Liver (tissue), 9 donors: ENCODE data around the gene IFI27L1. TPM values are rescaled to one million over a fixed set of nuclear protein-coding genes. Genes with fewer than 3 reads are reported as not detected.

Source experiments
- DNase-seq: peaks from one replicate; pipeline ENCODE4 v3.0.0-alpha.2; 2017; ENCODE audit warnings: low spot score
- H3K27ac ChIP-seq, 2 donors: one replicate each; pipeline ENCODE4 v1.7.0; 2013; ENCODE audit warnings: inconsistent platforms in 2 of 2, low read length in 2 of 2, control low read depth in 1 of 2, low read depth in 1 of 2, mild to moderate bottlenecking in 1 of 2
- H3K27me3 ChIP-seq, 4 donors: one replicate each; pipeline versions ENCODE4 v1.6.1 to v1.7.0; 2013; ENCODE audit warnings: low read length in 3 of 4, inconsistent platforms in 1 of 4, mild to moderate bottlenecking in 1 of 4, moderate library complexity in 1 of 4; ENCODE audit not compliant: control insufficient read depth in 4 of 4, insufficient read depth in 4 of 4
- H3K36me3 ChIP-seq, 4 donors: one replicate each; pipeline versions ENCODE4 v1.6.1 to v1.7.0; 2013; ENCODE audit warnings: low read length in 3 of 4, mild to moderate bottlenecking in 3 of 4, low read depth in 1 of 4, moderate library complexity in 1 of 4; ENCODE audit not compliant: control insufficient read depth in 4 of 4, insufficient read depth in 3 of 4
- H3K4me1 ChIP-seq, 4 donors: one replicate each; pipeline versions ENCODE4 v1.6.1 to v1.7.0; 2013; ENCODE audit warnings: low read length in 3 of 4, mild to moderate bottlenecking in 3 of 4, moderate library complexity in 1 of 4; ENCODE audit not compliant: control insufficient read depth in 4 of 4, insufficient read depth in 4 of 4
- H3K4me3 ChIP-seq, 3 donors: one replicate each; pipeline versions ENCODE4 v1.6.1 to v1.7.0; 2013; ENCODE audit warnings: low read length in 3 of 3, control low read depth in 1 of 3, low read depth in 1 of 3, mild to moderate bottlenecking in 1 of 3
- H3K9ac ChIP-seq, 2 donors: one replicate each; pipeline ENCODE4 v1.7.0; 2013; ENCODE audit warnings: low read length in 2 of 2, mild to moderate bottlenecking in 2 of 2, moderate library complexity in 2 of 2, control low read depth in 1 of 2, low read depth in 1 of 2
- H3K9me3 ChIP-seq, 4 donors: one replicate each; pipeline versions ENCODE4 v1.6.1 to v1.7.0; 2013; ENCODE audit warnings: low read length in 3 of 4; ENCODE audit not compliant: control insufficient read depth in 4 of 4
- ATF3 ChIP-seq: IDR thresholded peaks from 2 replicates; pipeline ENCODE4 v1.6.1; 2016; ENCODE audit warnings: antibody characterized with exemption
- CTCF ChIP-seq: fragments of 150-350 bp; IDR thresholded peaks from 2 replicates; pipeline ENCODE4 v1.5.1; 2017; ENCODE audit warnings: improper control_type of control experiment, low read depth, low read length; ENCODE audit not compliant: missing input control
- EGR1 ChIP-seq, 2 donors: IDR thresholded peaks; 2 replicates each; pipeline ENCODE4 v1.6.1; 2016 to 2018; ENCODE audit warnings: antibody characterized with exemption in 2 of 2, low read depth in 2 of 2
- FOXA1 ChIP-seq: IDR thresholded peaks from 2 replicates; pipeline ENCODE4 v1.6.1; 2016; ENCODE audit warnings: antibody characterized with exemption
- GABPA ChIP-seq, 2 donors: IDR thresholded peaks in 1 of 2; conservative IDR thresholded peaks in 1 of 2; 2 replicates each; pipeline ENCODE4 v1.6.1; 2016; ENCODE audit warnings: antibody characterized with exemption in 2 of 2, mild to moderate bottlenecking in 1 of 2, moderate library complexity in 1 of 2
- HNF4G ChIP-seq: IDR thresholded peaks from 2 replicates; pipeline ENCODE4 v1.6.1; 2016; ENCODE audit warnings: antibody characterized with exemption
- JUND ChIP-seq, 2 donors: IDR thresholded peaks; 2 replicates each; pipeline ENCODE4 v1.6.1; 2016; ENCODE audit warnings: antibody characterized with exemption in 2 of 2
- MAX ChIP-seq: IDR thresholded peaks from 2 replicates; pipeline ENCODE4 v1.6.1; 2016; ENCODE audit warnings: antibody characterized with exemption
- NR2F2 ChIP-seq: IDR thresholded peaks from 2 replicates; pipeline ENCODE4 v1.6.1; 2016; ENCODE audit warnings: antibody characterized with exemption
- RAD21 ChIP-seq, 2 donors: IDR thresholded peaks; 2 replicates each; pipeline ENCODE4 v1.6.1; 2016; ENCODE audit warnings: antibody characterized with exemption in 2 of 2, mild to moderate bottlenecking in 2 of 2
- REST ChIP-seq: IDR thresholded peaks from 2 replicates; pipeline ENCODE4 v1.6.1; 2016; ENCODE audit warnings: antibody characterized with exemption, mild to moderate bottlenecking
- SP1 ChIP-seq: IDR thresholded peaks from 2 replicates; pipeline ENCODE4 v1.6.1; 2018; ENCODE audit warnings: antibody characterized with exemption, mild to moderate bottlenecking
- ZBTB33 ChIP-seq: IDR thresholded peaks from 2 replicates; pipeline ENCODE4 v1.6.1; 2016; ENCODE audit warnings: antibody characterized with exemption
- WGBS: extraction: QIAGEN DNeasy Blood & Tissue Kit; methylation state at CpG from one replicate; pipeline ENCODE4 v1.1.7; 2013; 5-methylcytosine and 5-hydroxymethylcytosine counted together
- polyA plus RNA-seq, 2 donors: library from polyadenylated mRNA; stranded (reverse) in 1 of 2; unstranded in 1 of 2; fragments of 200-250 nt in 1 of 2; fragments of >200 nt in 1 of 2; fragmentation: Nextera tagmentation in 1 of 2; extraction: Ambion mirVana in 1 of 2; gene quantifications; one replicate each; pipeline versions ENCODE4 v1.2.1 to v1.2.3, GENCODE V29; 2013 to 2015
- total RNA-seq, 2 donors: library from RNA; depleted of rRNA; stranded (reverse); fragments of >200 nt; gene quantifications; one replicate each; pipeline ENCODE4 v1.2.3, GENCODE V29; 2014
- donor health status: healthy.
- donor health status: healthy.
- donor health status: healthy.
- donor health status: healthy.
- donor health status: healthy.

IFI27L1 gene
- total and polyA plus RNA-seq, 4 donors: 3.7 to 8.1 (median 5.6) TPM

GRCh38 chr14:94098326-94098992 is 17.3 kb downstream of the IFI27L1 start (continued):
- TF ChIP-seq MAX (no peak), RAD21 (IDR thresholded peaks at IDR 0.05) (no peak), NR2F2 (no peak)

GRCh38 chr14:94099006-94099405 is 17.9 kb downstream of the IFI27L1 start:
- Histone ChIP-seq H3K4me1 (no peaks in the 10 kb centered on the region), H3K36me3 (no peaks in the 10 kb centered on the region), H3K9me3 (no peaks in the 10 kb centered on the region), H3K4me3 (no peak overlapping the region), H3K9ac (no peak overlapping the region), H3K27me3 (no peaks in the 10 kb centered on the region), H3K27ac (no peak overlapping the region)
- TF ChIP-seq NR2F2 (no peak), FOXA1 (no peak), MAX (no peak), REST (no peak), CTCF (no peak), HNF4G (no peak), ZBTB33 (no peak), GABPA (IDR thresholded peaks at IDR 0.05 in 1 of 2, conservative IDR thresholded peaks at IDR 0.05 in 1 of 2) (no peak), EGR1 (IDR thresholded peaks at IDR 0.05; ENCODE audit: low read depth in 2 of 2) (no peak)
- 67% methylated on average over 6 of the region's 6 CpGs for WGBS
- no peak for DNase-seq

- Histone ChIP-seq H3K9ac (no peak overlapping the region), H3K27me3 (no peaks in the 10 kb centered on the region), H3K9me3 (no peaks in the 10 kb centered on the region), H3K27ac (no peak overlapping the region), H3K36me3 (no peaks in the 10 kb centered on the region), H3K4me1 (no peaks in the 10 kb centered on the region), H3K4me3 (no peak overlapping the region)
- DNase-seq: no peak
- WGBS: 76% methylated on average over 4 of the region's 4 CpGs
- TF ChIP-seq REST (no peak), ATF3 (no peak), JUND (IDR thresholded peaks at IDR 0.05) (no peak), ZBTB33 (no peak), MAX (no peak), FOXA1 (no peak), GABPA (IDR thresholded peaks at IDR 0.05 in 1 of 2, conservative IDR thresholded peaks at IDR 0.05 in 1 of 2) (no peak), NR2F2 (no peak), SP1 (no peak), RAD21 (IDR thresholded peaks at IDR 0.05) (no peak)
Observed at GRCh38 chr14:94100847-94101246, 19.7 kb downstream of the IFI27L1 start.
